ENCODE data around the gene PTK6. TPM values are rescaled to one million over a fixed set of nuclear protein-coding genes. Genes with fewer than 3 reads are reported as not detected.
A peak's percentile ranks its signal among the peaks of the same experiment; 100 is the strongest.

PTK6 gene
- total RNA-seq, 1 donor from 2014 or later = 4.2 TPM

DNA sequence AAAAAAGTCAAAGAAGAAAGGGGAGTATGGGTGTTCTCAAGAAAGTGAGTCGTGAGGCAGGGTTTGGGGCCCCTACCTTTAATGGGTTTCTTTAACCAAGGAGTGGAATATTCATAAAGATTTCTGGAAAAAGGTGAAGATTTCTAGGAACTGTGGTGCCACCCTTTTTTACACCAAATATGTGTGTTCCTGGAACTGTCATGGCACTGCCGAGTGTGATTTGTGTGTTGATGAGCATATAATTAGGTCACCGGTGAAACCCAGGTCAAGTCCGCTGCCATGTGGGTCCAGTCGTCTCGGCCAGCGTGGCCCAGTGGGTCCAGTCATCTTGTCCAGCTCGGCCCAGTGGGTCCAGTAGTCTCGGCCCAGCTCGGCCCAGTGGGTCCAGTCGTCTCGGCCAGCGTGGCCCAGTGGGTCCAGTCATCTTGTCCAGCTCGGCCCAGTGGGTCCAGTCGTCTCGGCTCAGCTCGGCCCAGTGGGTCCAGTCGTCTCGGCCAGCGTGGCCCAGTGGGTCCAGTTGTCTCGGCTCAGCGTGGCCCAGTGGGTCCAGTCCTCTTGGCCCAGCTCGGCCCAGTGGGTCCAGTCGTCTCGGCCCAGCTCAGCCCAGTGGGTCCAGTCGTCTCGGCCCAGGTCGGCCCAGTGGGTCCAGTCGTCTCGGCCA lies 30.0 kb downstream of the PTK6 start:
- TF ChIP-seq, protein P1, sequence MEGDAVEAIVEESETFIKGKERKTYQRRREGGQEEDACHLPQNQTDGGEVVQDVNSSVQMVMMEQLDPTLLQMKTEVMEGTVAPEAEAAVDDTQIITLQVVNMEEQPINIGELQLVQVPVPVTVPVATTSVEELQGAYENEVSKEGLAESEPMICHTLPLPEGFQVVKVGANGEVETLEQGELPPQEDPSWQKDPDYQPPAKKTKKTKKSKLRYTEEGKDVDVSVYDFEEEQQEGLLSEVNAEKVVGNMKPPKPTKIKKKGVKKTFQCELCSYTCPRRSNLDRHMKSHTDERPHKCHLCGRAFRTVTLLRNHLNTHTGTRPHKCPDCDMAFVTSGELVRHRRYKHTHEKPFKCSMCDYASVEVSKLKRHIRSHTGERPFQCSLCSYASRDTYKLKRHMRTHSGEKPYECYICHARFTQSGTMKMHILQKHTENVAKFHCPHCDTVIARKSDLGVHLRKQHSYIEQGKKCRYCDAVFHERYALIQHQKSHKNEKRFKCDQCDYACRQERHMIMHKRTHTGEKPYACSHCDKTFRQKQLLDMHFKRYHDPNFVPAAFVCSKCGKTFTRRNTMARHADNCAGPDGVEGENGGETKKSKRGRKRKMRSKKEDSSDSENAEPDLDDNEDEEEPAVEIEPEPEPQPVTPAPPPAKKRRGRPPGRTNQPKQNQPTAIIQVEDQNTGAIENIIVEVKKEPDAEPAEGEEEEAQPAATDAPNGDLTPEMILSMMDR (IDR thresholded peaks at IDR 0.05) = no peak
- Histone ChIP-seq H3K4me1 (no peaks in the 10 kb centered on the region), H3K9me3 (peaks cover 14% of the 10 kb centered on the region), H3K27me3 (ENCODE audit: low read depth) (peaks cover 29% of the 10 kb centered on the region), H3K36me3 (no peaks in the 10 kb centered on the region), H3K4me3 (no peak overlapping the region), H3K27ac (no peak overlapping the region)
- peak; percentile 39 for DNase-seq
- intact Hi-C loops (cut with DNase I) = no loop called here
- ATAC-seq = no peak

DNA sequence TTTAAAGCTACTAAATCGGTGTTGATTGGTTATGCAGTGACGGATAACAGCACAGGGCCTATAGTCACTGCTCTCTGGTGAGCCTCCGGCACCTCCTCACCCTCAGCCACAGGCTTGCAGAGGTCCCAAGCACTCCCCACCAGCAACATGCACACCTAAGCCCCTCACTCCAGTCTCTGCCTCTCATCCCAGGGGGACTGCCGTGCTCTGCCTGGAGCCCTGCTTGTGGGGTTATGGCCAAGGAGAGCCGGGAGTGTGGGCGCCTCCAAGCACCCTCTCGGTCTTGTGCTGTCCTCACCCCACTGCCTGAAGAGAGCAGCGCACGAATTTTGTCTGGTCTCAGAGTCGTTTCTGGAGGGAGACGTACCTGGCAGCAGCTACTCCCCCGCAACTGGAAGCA lies 31.5 kb downstream of the PTK6 start:
- ATAC-seq (no peak), DNase-seq (no peak)
- intact Hi-C loops (cut with DNase I) = no loop called here
- H3K36me3 ChIP-seq = no peaks in the 10 kb centered on the region
- H3K4me1 ChIP-seq = no peaks in the 10 kb centered on the region
- no peak overlapping the region for H3K27ac ChIP-seq
- H3K27me3 ChIP-seq (ENCODE audit: low read depth) = peaks cover 31% of the 10 kb centered on the region
- TF ChIP-seq, protein P1 (IDR thresholded peaks at IDR 0.05) = no peak
- H3K4me3 ChIP-seq = no peak overlapping the region
- H3K9me3 ChIP-seq = peaks cover 14% of the 10 kb centered on the region

DNA sequence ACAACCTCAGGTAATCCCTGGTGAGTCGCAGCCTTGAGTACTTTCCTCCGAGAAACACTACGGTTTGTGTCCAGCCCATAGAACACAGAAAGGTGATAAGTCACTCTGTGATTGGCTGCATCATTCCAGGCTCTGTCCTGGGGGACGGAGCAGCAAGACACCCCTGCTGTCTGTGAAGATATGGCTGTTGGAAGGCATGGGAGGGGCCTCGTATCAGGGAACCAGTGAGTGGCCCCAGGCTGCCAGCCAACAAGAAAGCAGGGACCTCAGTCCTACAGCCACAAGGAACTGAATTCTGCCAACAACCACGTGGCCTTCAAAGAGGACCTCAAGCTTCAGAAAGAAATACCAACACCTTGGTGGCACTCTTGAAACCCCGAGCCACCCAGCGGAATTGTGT lies 31.9 kb downstream of the PTK6 start:
- TF ChIP-seq, protein P1 (IDR thresholded peaks at IDR 0.05) = no peak
- no peak overlapping the region for H3K4me3 ChIP-seq
- ATAC-seq (no peak), DNase-seq (no peak)
- intact Hi-C loops (cut with DNase I) = no loop called here
- no peaks in the 10 kb centered on the region for H3K4me1 ChIP-seq
- H3K9me3 ChIP-seq = peaks cover 14% of the 10 kb centered on the region
- H3K36me3 ChIP-seq = no peaks in the 10 kb centered on the region
- H3K27ac ChIP-seq = no peak overlapping the region
- H3K27me3 ChIP-seq (ENCODE audit: low read depth) = peaks cover 36% of the 10 kb centered on the region

DNA sequence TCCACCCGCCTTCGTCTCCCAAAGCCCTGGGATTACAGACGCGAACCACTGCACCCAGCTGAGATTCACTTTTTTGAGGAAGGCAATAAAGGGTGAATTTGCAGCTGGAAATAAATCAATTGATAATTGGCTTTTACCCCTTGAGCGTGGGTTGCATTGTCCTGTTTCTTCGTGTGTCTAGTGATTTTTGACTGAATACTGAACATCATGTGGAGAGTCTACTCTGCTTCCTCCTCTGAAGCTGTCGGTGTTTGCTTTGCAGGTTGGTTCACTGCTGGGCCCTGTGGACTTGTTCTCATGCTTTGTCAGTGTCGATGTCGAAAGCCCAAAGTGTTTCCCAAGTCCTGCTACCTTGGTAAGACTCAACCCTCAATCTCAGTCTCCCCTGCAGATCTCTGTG lies 32.5 kb downstream of the PTK6 start:
- peaks cover 42% of the 10 kb centered on the region for H3K27me3 ChIP-seq (ENCODE audit: low read depth)
- ATAC-seq = no peak
- TF ChIP-seq, protein P1 (IDR thresholded peaks at IDR 0.05) = no peak

DNA sequence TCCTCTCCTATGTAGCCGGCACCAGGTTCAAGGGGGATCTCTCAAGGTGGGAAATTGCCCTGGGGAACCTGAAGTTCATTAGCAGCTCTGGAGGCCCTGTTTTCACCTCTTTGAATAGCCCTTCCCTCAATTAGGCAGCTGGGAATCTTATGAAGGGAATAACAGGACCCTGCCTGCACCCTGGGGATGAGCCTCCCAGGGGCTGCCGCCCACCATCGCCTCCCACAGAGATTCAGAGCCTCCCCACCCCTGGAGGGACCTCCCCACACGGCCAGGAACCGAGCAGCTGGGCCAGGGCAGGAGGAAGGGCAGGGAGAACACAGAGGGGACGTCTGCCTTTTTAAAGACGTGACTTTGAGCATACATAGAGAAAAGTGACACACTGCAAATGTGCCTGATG lies 33.7 kb downstream of the PTK6 start:
- intact Hi-C loops (cut with DNase I) = no loop called here
- Histone ChIP-seq H3K9me3 (peaks cover 14% of the 10 kb centered on the region), H3K4me3 (no peak overlapping the region), H3K36me3 (no peaks in the 10 kb centered on the region), H3K4me1 (peaks cover 5% of the 10 kb centered on the region), H3K27me3 (ENCODE audit: low read depth) (peaks cover 51% of the 10 kb centered on the region), H3K27ac (no peak overlapping the region)
- ATAC-seq = no peak
- no peak for DNase-seq
- TF ChIP-seq, protein P1 (IDR thresholded peaks at IDR 0.05) = no peak

More for the DNA sequence above, 32.5 kb downstream of the PTK6 start:
- H3K9me3 ChIP-seq = peaks cover 14% of the 10 kb centered on the region
- no peak overlapping the region for H3K27ac ChIP-seq
- no peaks in the 10 kb centered on the region for H3K36me3 ChIP-seq
- H3K4me3 ChIP-seq = no peak overlapping the region
- intact Hi-C loops (cut with DNase I) = no loop called here
- H3K4me1 ChIP-seq = peaks cover under 1% of the 10 kb centered on the region
- no peak for DNase-seq
